ENCODE results near the gene IKBKE.

DNA sequence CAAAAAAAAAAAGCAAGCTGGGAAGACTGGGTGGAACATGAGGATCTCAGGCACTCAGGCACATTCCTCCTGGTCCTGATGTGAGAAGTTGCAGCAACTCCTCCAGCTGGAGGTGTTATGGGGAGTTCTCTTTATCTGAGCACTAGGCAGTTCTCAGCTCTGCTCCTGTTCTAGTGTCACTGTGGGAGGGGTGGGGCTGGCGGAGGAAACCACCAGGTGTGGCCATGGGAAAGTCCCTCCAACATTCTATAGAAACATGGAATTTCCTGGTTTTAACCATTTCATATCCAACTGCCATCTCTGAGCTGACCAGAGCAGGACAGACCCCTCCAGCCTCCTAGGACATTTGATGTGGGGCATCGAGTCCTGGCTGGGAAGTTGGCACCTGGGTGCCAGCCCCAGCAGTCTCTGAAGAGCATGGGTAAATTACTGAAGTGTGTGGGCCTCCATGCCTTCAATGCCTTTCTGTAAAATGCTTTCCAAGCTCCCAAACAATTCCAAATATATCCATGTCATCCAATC lies 804 bp upstream of the IKBKE start:
- TF ChIP-seq, protein P1, sequence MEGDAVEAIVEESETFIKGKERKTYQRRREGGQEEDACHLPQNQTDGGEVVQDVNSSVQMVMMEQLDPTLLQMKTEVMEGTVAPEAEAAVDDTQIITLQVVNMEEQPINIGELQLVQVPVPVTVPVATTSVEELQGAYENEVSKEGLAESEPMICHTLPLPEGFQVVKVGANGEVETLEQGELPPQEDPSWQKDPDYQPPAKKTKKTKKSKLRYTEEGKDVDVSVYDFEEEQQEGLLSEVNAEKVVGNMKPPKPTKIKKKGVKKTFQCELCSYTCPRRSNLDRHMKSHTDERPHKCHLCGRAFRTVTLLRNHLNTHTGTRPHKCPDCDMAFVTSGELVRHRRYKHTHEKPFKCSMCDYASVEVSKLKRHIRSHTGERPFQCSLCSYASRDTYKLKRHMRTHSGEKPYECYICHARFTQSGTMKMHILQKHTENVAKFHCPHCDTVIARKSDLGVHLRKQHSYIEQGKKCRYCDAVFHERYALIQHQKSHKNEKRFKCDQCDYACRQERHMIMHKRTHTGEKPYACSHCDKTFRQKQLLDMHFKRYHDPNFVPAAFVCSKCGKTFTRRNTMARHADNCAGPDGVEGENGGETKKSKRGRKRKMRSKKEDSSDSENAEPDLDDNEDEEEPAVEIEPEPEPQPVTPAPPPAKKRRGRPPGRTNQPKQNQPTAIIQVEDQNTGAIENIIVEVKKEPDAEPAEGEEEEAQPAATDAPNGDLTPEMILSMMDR (IDR thresholded peaks at IDR 0.05 in 2 of 3, conservative IDR thresholded peaks at IDR 0.05 in 1 of 3; ENCODE audit: borderline replicate concordance in 1 of 3, insufficient read depth in 1 of 3, low read depth in 2 of 3, low read length in 2 of 3) = no peak
- TF ChIP-seq SIN3A (IDR thresholded peaks at IDR 0.05; ENCODE audit: low read depth) (no peak), POLR2AphosphoS5 (IDR thresholded peaks at IDR 0.05; ENCODE audit: low read depth, low read length) (no peak), POLR2A (IDR thresholded peaks at IDR 0.05; ENCODE audit: borderline replicate concordance, extremely low read depth, insufficient read depth, insufficient read length) (no peak), YY1 (IDR thresholded peaks at IDR 0.05; ENCODE audit: extremely low read depth, insufficient replicate concordance, low read depth, low read length) (no peak), MAX (IDR thresholded peaks at IDR 0.05) (no peak), EZH2phosphoT487 (IDR thresholded peaks at IDR 0.05; ENCODE audit: borderline replicate concordance) (no peak), EGR1 (IDR thresholded peaks at IDR 0.05; ENCODE audit: low read depth) (no peak)
